Measurements from ENCODE around the gene LHX2.

Gene LHX2

DNA sequence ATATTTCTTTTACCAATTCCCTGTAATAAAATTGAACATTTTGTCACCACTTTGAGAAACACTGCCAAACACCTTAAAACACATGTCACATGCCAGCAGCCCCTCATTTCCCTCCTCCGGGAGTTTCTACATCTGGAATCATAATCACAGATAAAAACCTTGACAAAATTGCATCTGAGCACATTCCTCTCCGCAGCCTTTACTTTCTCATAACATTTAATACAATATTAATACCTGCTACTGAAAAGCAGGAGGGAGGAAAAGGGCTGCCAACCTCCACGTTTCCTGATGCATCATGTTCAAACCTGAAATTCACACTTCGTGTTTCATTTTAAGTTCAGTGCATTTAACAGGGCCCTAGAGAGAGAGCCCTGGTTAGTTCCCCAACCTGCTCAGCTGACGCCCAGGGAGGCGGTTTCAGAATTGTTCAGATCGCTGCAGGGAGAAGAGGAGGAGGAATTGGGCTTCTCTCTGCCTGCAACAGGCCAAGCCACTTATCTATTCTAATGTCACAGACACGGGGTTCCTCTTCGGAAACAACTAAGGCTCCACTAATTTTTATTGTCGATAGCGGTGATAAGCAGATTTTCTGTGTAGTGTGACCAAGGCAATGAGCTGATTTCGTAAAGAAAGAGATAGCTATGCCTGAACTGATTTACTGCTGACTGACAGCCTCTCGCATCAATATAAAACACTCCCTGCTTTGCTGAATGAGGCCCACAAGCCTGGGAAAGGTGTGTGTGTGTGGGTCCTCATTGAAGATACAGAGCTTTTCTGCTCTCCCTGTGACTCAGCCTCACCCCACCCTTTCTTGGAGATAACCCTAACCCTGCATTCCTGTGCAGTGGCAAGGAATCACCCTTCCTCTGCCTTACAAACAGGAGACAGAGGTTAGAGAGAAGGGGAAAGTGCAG, 4.9 kb upstream of the LHX2 start:
- H3K4me3 ChIP-seq (ENCODE audit: low read depth in 1 of 2, low read length in 2 of 2) = no peak overlapping the region
- peaks cover 8 to 10% of the 10 kb centered on the region in 2 donors for H3K4me1 ChIP-seq (ENCODE audit: control insufficient read depth in 1 of 2, insufficient read depth in 2 of 2, low read length in 2 of 2)
- no peak overlapping the region for H3K9ac ChIP-seq (ENCODE audit: low read depth in 1 of 2, low read length in 2 of 2)
- H3K27ac ChIP-seq (ENCODE audit: low read depth, low read length) = no peak overlapping the region
- peaks cover 90 to 98% of the 10 kb centered on the region in 2 donors for H3K27me3 ChIP-seq (ENCODE audit: control insufficient read depth in 1 of 2, insufficient read depth in 2 of 2, low read length in 2 of 2)
- H3K9me3 ChIP-seq (ENCODE audit: control insufficient read depth in 1 of 2, low read length in 2 of 2) = no peaks in the 10 kb centered on the region
- no peaks in the 10 kb centered on the region for H3K36me3 ChIP-seq (ENCODE audit: control insufficient read depth in 1 of 2, insufficient read depth in 2 of 2, low read length in 2 of 2)

DNA sequence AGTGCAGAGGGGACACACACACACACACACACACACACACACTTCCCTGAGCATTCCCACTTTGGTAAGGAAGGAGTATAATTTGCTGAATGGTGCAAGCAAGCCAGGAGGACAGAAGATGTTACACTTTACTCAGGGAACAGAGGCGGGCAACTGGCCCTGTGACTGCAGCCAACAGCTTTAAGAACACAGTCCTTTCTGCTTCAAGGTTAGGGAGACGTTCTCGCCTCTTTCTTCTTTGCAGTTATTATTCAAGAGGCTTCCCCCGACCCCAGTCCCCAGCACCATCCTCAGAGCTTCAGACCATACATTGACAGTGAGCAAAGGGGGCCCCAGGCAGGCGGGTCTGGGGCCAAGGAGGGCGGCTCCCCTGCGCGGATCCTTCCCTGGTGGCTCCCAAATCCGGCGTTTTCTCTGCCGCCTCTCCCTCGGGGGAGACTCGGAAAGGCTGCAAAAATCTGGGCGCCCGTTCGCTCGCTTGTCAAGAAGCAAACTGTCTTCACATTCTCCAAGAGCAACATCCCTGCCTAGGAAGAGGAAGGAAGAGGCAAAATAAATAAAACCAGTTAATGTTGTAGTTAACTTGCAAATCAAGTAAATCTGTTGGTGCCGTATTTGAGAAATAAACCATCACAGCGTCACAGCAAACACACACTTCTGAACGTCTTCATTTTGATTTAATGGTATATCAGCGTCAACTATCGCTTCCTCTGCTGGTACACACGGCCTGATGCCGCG, 3.8 kb upstream of the LHX2 start:
- peaks cover 8 to 10% of the 10 kb centered on the region in 2 donors for H3K4me1 ChIP-seq (ENCODE audit: control insufficient read depth in 1 of 2, insufficient read depth in 2 of 2, low read length in 2 of 2)
- H3K27ac ChIP-seq (ENCODE audit: low read depth, low read length) = no peak overlapping the region
- no peak overlapping the region for H3K4me3 ChIP-seq (ENCODE audit: low read depth in 1 of 2, low read length in 2 of 2)
- H3K9ac ChIP-seq (ENCODE audit: low read depth in 1 of 2, low read length in 2 of 2) = no peak overlapping the region
- H3K9me3 ChIP-seq (ENCODE audit: control insufficient read depth in 1 of 2, low read length in 2 of 2) = no peaks in the 10 kb centered on the region
- peaks cover 87 to 98% of the 10 kb centered on the region in 2 donors for H3K27me3 ChIP-seq (ENCODE audit: control insufficient read depth in 1 of 2, insufficient read depth in 2 of 2, low read length in 2 of 2)
- no peaks in the 10 kb centered on the region for H3K36me3 ChIP-seq (ENCODE audit: control insufficient read depth in 1 of 2, insufficient read depth in 2 of 2, low read length in 2 of 2)

DNA sequence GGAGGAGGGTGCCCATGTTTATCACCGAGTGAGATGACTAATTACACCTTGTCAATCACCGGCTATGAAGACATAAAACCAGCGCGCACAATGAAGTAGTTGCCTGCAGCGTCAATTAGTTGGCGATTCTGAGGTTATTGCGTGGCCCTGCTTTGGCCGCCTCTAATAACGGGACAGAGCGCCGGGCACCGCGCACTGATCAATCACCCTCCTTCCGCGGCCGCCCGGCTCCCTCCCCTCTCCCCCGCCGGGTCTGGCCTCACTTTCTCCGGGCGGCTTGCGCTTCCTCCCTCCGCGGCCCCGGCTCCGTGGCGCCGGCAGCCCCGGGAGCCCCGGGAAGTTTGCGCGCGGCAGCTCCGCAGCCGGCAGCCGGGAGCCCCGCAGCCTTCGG, 3.3 kb upstream of the LHX2 start:
- no peak overlapping the region for H3K27ac ChIP-seq (ENCODE audit: low read depth, low read length)
- peaks cover 8 to 14% of the 10 kb centered on the region in 2 donors for H3K4me1 ChIP-seq (ENCODE audit: control insufficient read depth in 1 of 2, insufficient read depth in 2 of 2, low read length in 2 of 2)
- H3K27me3 ChIP-seq (ENCODE audit: control insufficient read depth in 1 of 2, insufficient read depth in 2 of 2, low read length in 2 of 2) = peaks cover 87 to 98% of the 10 kb centered on the region in 2 donors
- no peak overlapping the region for H3K4me3 ChIP-seq (ENCODE audit: low read depth in 1 of 2, low read length in 2 of 2)
- no peak overlapping the region for H3K9ac ChIP-seq (ENCODE audit: low read depth in 1 of 2, low read length in 2 of 2)
- H3K36me3 ChIP-seq (ENCODE audit: control insufficient read depth in 1 of 2, insufficient read depth in 2 of 2, low read length in 2 of 2) = no peaks in the 10 kb centered on the region
- no peaks in the 10 kb centered on the region for H3K9me3 ChIP-seq (ENCODE audit: control insufficient read depth in 1 of 2, low read length in 2 of 2)

DNA sequence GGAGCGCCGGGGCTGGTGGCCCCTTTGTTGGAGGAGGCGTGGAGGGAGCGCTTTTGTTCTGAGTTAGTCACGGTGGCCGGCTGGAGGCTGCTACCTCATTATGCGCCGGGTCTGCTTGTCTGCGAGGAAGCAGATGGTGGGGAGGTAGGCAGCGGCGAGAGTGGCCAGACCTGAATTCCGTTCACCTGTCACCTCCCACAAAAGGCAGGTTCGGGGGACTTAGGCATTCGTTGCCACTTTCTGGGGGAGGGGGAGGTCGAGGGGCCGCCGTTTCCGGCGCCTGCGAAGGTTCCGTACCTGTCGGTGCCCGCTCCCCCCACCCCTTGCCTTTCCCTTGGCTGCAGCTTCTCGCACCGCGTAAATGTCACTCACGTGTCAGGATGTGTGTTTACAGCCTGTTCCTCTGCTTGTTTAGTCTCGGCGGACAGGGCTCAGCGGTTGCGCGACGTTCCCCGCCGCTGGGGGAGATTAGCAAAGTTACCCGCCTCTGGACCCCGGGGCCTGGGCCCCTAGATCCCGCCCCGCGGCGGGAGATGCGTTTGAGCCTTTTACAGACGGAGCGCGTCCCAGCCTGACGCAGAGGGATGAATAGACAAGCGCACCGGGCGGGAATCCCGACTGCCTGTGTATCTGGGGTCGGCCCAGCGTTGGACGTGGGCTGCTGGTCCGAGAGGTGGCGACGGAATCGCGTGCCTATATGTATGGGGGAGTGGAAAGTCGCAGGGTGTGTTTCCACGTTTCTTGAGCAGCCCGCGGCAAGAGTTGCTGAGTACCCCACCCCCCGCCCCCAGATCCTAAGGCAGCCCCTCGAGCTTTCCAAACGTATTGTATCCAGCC, 2.7 kb upstream of the LHX2 start:
- H3K27ac ChIP-seq (ENCODE audit: low read depth, low read length) = no peak overlapping the region
- no peak overlapping the region for H3K9ac ChIP-seq (ENCODE audit: low read depth in 1 of 2, low read length in 2 of 2)
- no peaks in the 10 kb centered on the region for H3K9me3 ChIP-seq (ENCODE audit: control insufficient read depth in 1 of 2, low read length in 2 of 2)
- H3K4me3 ChIP-seq (ENCODE audit: low read depth in 1 of 2, low read length in 2 of 2) = no peak overlapping the region
- peaks cover 8 to 14% of the 10 kb centered on the region in 2 donors for H3K4me1 ChIP-seq (ENCODE audit: control insufficient read depth in 1 of 2, insufficient read depth in 2 of 2, low read length in 2 of 2)
- peaks cover 87 to 98% of the 10 kb centered on the region in 2 donors for H3K27me3 ChIP-seq (ENCODE audit: control insufficient read depth in 1 of 2, insufficient read depth in 2 of 2, low read length in 2 of 2)
- no peaks in the 10 kb centered on the region for H3K36me3 ChIP-seq (ENCODE audit: control insufficient read depth in 1 of 2, insufficient read depth in 2 of 2, low read length in 2 of 2)

DNA sequence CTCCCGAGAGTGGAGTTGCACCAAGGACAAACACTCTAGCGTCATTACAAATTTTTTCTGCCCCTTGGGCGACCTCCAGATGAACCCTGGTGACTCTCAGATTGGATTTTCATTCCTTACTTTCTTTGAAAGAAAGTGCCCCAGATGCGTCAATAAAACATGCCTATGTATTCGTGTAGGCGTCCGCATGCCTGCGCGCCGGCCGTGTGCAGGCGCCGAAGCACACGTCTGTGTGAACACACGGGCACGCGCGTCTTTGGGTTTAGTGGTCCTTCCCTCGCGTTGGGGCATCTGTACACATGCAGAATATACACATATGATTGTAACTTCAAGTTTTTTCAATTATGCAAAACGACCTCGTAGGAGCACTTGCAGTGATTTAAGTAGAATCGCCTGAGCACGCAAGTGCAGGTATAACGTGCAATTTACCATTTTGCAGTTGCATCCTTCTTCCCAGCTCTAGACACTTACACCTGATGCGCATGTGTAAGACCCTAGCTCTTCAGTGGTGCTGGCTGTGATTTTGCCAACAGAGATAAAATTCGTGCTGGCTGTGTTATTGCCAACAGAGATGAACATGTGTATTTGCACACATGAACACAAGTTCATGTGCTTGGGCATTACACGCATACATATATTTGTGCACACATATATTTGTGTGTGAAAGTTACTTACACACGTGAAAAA, 1.9 kb upstream of the LHX2 start:
- Histone ChIP-seq H3K27me3 (ENCODE audit: control insufficient read depth in 1 of 2, insufficient read depth in 2 of 2, low read length in 2 of 2) (peaks cover 87 to 98% of the 10 kb centered on the region in 2 donors), H3K36me3 (ENCODE audit: control insufficient read depth in 1 of 2, insufficient read depth in 2 of 2, low read length in 2 of 2) (no peaks in the 10 kb centered on the region), H3K4me1 (ENCODE audit: control insufficient read depth in 1 of 2, insufficient read depth in 2 of 2, low read length in 2 of 2) (peaks cover 8 to 14% of the 10 kb centered on the region in 2 donors), H3K27ac (ENCODE audit: low read depth, low read length) (no peak overlapping the region), H3K9ac (ENCODE audit: low read depth in 1 of 2, low read length in 2 of 2) (no peak overlapping the region), H3K4me3 (ENCODE audit: low read depth in 1 of 2, low read length in 2 of 2) (no peak overlapping the region), H3K9me3 (ENCODE audit: control insufficient read depth in 1 of 2, low read length in 2 of 2) (no peaks in the 10 kb centered on the region)

DNA sequence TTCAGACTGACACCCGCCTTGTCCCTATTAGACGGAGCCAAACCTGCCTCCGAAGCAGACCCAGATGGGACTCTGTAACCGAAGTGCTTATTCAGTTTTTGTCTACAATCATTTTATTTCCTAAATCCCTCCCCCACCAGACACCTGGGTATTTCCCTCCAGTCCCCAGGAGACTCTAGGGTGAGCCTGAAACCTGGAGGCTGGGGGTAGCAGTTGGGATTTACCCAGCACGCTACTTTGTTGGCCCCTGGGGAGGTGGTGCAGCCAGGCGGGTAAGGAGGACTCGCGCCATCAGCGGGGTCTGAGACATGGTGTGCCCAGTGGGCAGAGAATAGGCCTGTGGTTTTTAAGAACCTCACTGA, 1.3 kb upstream of the LHX2 start:
- no peak overlapping the region for H3K9ac ChIP-seq (ENCODE audit: low read depth in 1 of 2, low read length in 2 of 2)
- H3K4me1 ChIP-seq (ENCODE audit: control insufficient read depth in 1 of 2, insufficient read depth in 2 of 2, low read length in 2 of 2) = peaks cover 8 to 14% of the 10 kb centered on the region in 2 donors
- H3K27ac ChIP-seq (ENCODE audit: low read depth, low read length) = no peak overlapping the region

DNA sequence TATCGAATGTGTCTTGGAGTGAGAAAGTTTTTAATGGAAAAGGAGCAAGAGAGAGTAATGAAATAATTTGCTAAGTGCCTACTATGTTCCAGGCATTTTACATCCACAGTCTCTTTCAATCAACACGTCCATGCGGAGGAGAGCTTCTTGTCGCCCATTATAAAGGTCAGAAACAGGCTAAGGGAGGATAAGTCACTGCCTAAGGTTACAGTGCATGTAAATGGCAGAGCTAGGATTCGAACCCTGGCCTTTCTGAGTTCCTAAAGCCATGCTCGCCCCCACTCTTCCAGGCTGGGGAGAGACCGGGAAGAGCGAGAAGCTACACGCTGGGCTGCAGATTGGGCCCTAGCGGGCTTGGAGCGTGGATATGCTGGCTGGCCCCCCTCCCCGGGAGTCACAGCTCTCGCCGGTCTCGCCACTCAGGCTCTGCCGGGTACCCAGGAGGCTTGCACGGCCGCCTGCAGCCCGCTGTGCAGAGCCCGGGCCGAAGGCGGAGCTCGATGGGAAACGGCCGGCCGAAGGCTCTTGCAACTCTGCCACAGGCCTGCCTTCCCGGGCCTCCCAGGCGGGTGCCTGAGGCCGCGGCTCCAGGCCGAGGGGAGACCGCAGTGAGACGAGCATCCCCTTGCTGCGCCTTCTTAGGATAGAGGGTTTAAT, 775 bp upstream of the LHX2 start:
- Histone ChIP-seq H3K27ac (ENCODE audit: low read depth, low read length) (no peak overlapping the region), H3K4me3 (ENCODE audit: low read depth in 1 of 2, low read length in 2 of 2) (peak overlapping the region in 1 of 2 donors; percentile 21), H3K36me3 (ENCODE audit: control insufficient read depth in 1 of 2, insufficient read depth in 2 of 2, low read length in 2 of 2) (no peaks in the 10 kb centered on the region), H3K9me3 (ENCODE audit: control insufficient read depth in 1 of 2, low read length in 2 of 2) (no peaks in the 10 kb centered on the region), H3K9ac (ENCODE audit: low read depth in 1 of 2, low read length in 2 of 2) (no peak overlapping the region), H3K27me3 (ENCODE audit: control insufficient read depth in 1 of 2, insufficient read depth in 2 of 2, low read length in 2 of 2) (peaks cover 88 to 98% of the 10 kb centered on the region in 2 donors), H3K4me1 (ENCODE audit: control insufficient read depth in 1 of 2, insufficient read depth in 2 of 2, low read length in 2 of 2) (peaks cover 8 to 14% of the 10 kb centered on the region in 2 donors)

More for the DNA sequence above, 1.3 kb upstream of the LHX2 start:
- Histone ChIP-seq H3K36me3 (ENCODE audit: control insufficient read depth in 1 of 2, insufficient read depth in 2 of 2, low read length in 2 of 2) (no peaks in the 10 kb centered on the region), H3K27me3 (ENCODE audit: control insufficient read depth in 1 of 2, insufficient read depth in 2 of 2, low read length in 2 of 2) (peaks cover 88 to 98% of the 10 kb centered on the region in 2 donors), H3K9me3 (ENCODE audit: control insufficient read depth in 1 of 2, low read length in 2 of 2) (no peaks in the 10 kb centered on the region), H3K4me3 (ENCODE audit: low read depth in 1 of 2, low read length in 2 of 2) (no peak overlapping the region)

DNA sequence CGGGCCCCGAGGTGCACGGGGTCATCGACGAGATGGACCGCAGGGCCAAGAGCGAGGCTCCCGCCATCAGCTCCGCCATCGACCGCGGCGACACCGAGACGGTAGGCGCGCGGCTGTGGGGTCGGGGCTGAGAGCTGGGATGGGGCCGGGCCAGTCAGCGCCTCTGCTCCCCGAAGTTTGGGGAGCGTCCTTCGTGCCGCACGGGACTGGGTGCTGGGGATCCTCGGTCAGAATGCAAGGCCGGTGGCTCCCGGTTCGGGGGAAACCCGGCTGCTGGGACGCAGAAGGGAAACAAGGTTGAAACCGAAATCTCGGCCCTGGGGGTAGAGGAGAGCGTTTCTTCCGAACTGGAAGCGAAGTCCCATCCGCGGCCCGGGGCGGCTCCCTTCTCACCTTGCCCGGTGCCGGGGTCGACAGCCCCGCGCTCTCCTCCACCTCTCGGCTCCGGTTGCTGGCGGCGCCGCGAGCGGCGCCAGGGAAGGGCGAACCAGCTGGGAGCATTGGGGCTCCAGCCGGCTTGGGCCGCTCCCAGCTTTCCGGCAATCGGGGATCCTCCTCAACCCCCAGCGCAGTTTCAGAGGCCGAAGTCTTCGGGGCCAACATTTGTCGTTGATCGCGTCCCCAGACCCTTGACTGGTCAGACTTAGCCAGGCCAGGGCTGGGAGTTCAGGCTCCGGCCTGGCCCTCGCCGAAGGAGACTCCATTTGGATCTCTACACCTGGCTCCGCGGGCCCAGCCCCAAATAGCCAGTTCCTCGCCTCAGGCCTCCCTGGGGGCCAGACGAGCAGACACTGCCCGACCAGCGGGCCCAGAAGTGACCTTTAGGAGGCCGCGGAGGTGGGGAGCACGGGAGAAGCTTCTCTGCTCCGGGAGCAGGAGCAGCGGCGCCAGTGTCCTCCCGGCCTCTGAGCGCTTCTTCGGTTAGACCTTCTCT, 1.1 kb downstream of the LHX2 start:
- Histone ChIP-seq H3K4me1 (ENCODE audit: control insufficient read depth in 1 of 2, insufficient read depth in 2 of 2, low read length in 2 of 2) (peaks cover 12 to 16% of the 10 kb centered on the region in 2 donors), H3K9ac (ENCODE audit: low read depth in 1 of 2, low read length in 2 of 2) (no peak overlapping the region), H3K27me3 (ENCODE audit: control insufficient read depth in 1 of 2, insufficient read depth in 2 of 2, low read length in 2 of 2) (peaks cover 86 to 97% of the 10 kb centered on the region in 2 donors), H3K36me3 (ENCODE audit: control insufficient read depth in 1 of 2, insufficient read depth in 2 of 2, low read length in 2 of 2) (no peaks in the 10 kb centered on the region), H3K4me3 (ENCODE audit: low read depth in 1 of 2, low read length in 2 of 2) (peak overlapping the region; percentile 24 to 36), H3K27ac (ENCODE audit: low read depth, low read length) (no peak overlapping the region), H3K9me3 (ENCODE audit: control insufficient read depth in 1 of 2, low read length in 2 of 2) (no peaks in the 10 kb centered on the region)

All from duodenal mucosa (tissue), 2 donors.